DND-41 (cell line): ENCODE data around the gene PRM3.

Experiments
- CTCF ChIP-seq: IDR thresholded peaks from 2 replicates; pipeline ENCODE4 v1.5.1; 2012; ENCODE audit warnings: borderline replicate concordance, low read length, moderate library complexity, mild to moderate bottlenecking; ENCODE audit not compliant: poor library complexity, severe bottlenecking; ENCODE audit errors: extremely low read depth
- EZH2 ChIP-seq: IDR thresholded peaks from 3 replicates; pipeline ENCODE4 v1.6.1; 2012; ENCODE audit warnings: borderline replicate concordance, low read depth, mild to moderate bottlenecking, moderate library complexity, low read length, inconsistent platforms; ENCODE audit not compliant: severe bottlenecking

GRCh38 chr16:11292076-11292748, 18.8 kb upstream of the PRM3 start:
- TF ChIP-seq CTCF (no peak), EZH2 (no peak)
